CD4-positive, alpha-beta T cell treated with Interleukin-15 for 4 hours (primary cell): ENCODE results near the gene RPL26.
"Not testable (repeated sequence)": the region's sequence is repeated elsewhere in the genome, so short reads cannot be mapped to it uniquely, and the experiment has no call there.

Experiments used
- DNase-seq: peaks from one replicate; pipeline ENCODE4 v3.0.0-alpha.2; 2020; ENCODE audit warnings: low spot score

Gene RPL26

GRCh38 chr17:8365143-8365542, 17.9 kb downstream of the RPL26 start:
- no peak for DNase-seq

GRCh38 chr17:8362651-8363332, 20.2 kb downstream of the RPL26 start:
- no peak for DNase-seq

- DNase-seq: no peak
Measured at GRCh38 chr17:8360751-8361150, 22.2 kb downstream of the RPL26 start.

GRCh38 chr17:8360260-8360659, 22.7 kb downstream of the RPL26 start:
- no peak for DNase-seq

- no peak for DNase-seq
Measured at GRCh38 chr17:8359769-8360168, 23.2 kb downstream of the RPL26 start.

GRCh38 chr17:8357910-8358309, 25.1 kb downstream of the RPL26 start:
- DNase-seq: no peak

- DNase-seq: no peak
Measured at GRCh38 chr17:8354236-8354635, 28.8 kb downstream of the RPL26 start.

- no peak for DNase-seq
Measured at GRCh38 chr17:8353736-8354135, 29.3 kb downstream of the RPL26 start.

- DNase-seq: no peak
Measured at GRCh38 chr17:8350339-8350738, 32.7 kb downstream of the RPL26 start.

GRCh38 chr17:8347001-8347400, 36.0 kb downstream of the RPL26 start:
- DNase-seq: not testable (repeated sequence)

- DNase-seq: no peak
Measured at GRCh38 chr17:8345951-8346665, 36.9 kb downstream of the RPL26 start.

- no peak for DNase-seq
Measured at GRCh38 chr17:8345052-8345690, 37.8 kb downstream of the RPL26 start.

GRCh38 chr17:8341456-8341855, 41.5 kb downstream of the RPL26 start:
- no peak for DNase-seq

GRCh38 chr17:8339540-8339939, 43.5 kb downstream of the RPL26 start, which contains the start of gene ODF4:
Gene ODF4 (plus strand): TSS chr17:8339840. CDS start chr17:8340052, 212 bp downstream.
- DNase-seq: no peak

- no peak for DNase-seq
Measured at GRCh38 chr17:8338753-8339140, 44.2 kb downstream of the RPL26 start.

- DNase-seq: no peak
Measured at GRCh38 chr17:8337802-8338752, 44.9 kb downstream of the RPL26 start.

GRCh38 chr17:8333281-8333680, 49.7 kb downstream of the RPL26 start:
- DNase-seq: no peak

- DNase-seq: no peak
Measured at GRCh38 chr17:8332688-8333087, 50.3 kb downstream of the RPL26 start.

GRCh38 chr17:8332128-8332527, 50.9 kb downstream of the RPL26 start:
- no peak for DNase-seq
